Fibroblast of the aortic adventitia (primary cell): ENCODE data around the gene NFASC. TPM values are rescaled to one million over a fixed set of nuclear protein-coding genes. Genes with fewer than 3 reads are reported as not detected.

Experiments
- DNase-seq: peaks from one replicate; pipeline ENCODE4 v3.0.0-alpha.2; 2010; ENCODE audit warnings: low read depth
- H3K4me3 ChIP-seq: 2 replicates; pipeline ENCODE4 v1.5.1; 2011; ENCODE audit warnings: low read depth, mild to moderate bottlenecking, control low read depth, low read length, moderate library complexity
- total RNA-seq: library from RNA; depleted of rRNA; stranded (reverse); fragments of >200 nt; gene quantifications from 2 replicates; pipeline ENCODE4 v1.2.3, GENCODE V29; 2012; ENCODE audit warnings: low replicate concordance
- TF ChIP-seq, protein P1 (sequence below): IDR thresholded peaks from 2 replicates; pipeline ENCODE4 v1.5.1; 2011; ENCODE audit warnings: mild to moderate bottlenecking, low read length, control low read depth, inconsistent platforms; ENCODE audit not compliant: insufficient read depth

NFASC gene
- total RNA-seq, 1 donor, result 22.0 TPM

DNA sequence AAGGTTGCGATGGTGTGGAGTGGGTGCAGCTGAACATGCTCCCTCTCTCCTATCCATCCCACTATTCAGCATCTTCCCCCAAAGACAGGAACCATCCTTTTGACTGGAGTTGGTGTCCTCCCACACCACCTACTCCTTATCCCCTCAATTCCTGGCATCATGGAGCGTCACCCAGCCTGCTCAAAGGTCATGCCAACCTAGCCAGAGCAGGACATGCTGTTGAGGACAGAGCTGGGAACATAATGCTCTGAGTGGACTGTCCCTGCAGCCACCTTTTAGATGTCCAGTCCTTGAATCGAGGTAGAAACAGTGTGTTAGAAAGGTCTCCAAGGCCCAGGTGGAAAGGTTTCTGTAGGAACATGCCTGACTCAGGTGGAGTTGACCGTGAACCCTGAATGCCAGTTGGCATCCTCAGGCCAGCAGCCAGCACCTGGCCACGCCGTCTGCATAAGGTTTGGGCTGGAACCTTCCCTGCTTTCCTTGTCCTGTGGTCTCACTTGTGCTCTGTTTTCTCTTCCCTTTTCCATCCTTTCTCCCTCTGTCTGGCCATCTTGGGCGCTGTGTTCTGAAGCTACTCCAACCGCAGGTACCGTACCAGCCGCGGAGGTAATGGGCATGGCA lies 120.2 kb downstream of the NFASC start:
- TF ChIP-seq, protein P1, sequence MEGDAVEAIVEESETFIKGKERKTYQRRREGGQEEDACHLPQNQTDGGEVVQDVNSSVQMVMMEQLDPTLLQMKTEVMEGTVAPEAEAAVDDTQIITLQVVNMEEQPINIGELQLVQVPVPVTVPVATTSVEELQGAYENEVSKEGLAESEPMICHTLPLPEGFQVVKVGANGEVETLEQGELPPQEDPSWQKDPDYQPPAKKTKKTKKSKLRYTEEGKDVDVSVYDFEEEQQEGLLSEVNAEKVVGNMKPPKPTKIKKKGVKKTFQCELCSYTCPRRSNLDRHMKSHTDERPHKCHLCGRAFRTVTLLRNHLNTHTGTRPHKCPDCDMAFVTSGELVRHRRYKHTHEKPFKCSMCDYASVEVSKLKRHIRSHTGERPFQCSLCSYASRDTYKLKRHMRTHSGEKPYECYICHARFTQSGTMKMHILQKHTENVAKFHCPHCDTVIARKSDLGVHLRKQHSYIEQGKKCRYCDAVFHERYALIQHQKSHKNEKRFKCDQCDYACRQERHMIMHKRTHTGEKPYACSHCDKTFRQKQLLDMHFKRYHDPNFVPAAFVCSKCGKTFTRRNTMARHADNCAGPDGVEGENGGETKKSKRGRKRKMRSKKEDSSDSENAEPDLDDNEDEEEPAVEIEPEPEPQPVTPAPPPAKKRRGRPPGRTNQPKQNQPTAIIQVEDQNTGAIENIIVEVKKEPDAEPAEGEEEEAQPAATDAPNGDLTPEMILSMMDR, result no peak
- DNase-seq, result no peak
- H3K4me3 ChIP-seq, result no peak overlapping the region

- no peak for DNase-seq
- TF ChIP-seq, protein P1, result no peak
- no peak overlapping the region for H3K4me3 ChIP-seq
Observed at GRCh38 chr1:204991342-204991844, 120.7 kb downstream of the NFASC start.

DNA sequence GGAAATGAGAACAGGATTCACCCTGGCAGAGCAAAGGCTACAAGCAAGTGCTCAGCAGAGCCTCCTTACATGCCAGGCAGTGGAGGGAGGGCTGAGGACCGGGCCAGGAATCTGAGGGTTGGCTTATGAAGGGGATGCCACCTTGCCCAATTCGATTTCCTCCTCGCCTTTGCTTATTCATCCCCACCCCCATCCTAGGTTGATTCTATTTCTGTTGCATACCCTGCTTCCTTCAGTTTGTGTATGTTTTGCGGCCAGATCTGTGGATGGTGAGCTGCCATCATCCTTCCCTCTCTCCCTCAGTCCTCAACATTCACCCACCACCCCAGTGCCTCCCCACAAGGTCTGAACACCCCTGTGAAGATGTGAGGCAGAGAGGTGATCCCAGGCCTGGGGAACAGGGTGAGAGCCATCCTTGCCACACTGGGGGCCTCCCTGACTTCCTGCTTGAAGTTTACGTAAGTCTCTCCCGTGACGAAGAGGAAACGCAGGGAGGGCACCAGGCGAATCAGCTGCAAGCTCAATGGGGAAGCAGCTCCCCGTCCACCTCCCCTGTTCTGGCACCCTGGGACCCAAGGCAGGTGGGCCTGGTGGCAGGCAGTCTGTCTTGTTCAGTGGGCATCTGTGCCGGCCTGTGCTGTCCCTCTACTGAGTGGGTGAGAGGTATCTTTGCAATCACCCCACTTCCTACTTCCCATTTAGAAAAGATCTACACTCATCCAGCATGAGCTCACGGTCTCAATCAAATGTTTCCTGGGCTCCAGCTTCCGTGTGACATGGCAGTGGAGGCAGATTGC lies 121.7 kb downstream of the NFASC start:
- no peak overlapping the region for H3K4me3 ChIP-seq
- TF ChIP-seq, protein P1, result no peak
- no peak for DNase-seq

- no peak for DNase-seq
- TF ChIP-seq, protein P1, result no peak
- no peak overlapping the region for H3K4me3 ChIP-seq
Observed at GRCh38 chr1:204992998-204993314, 122.3 kb downstream of the NFASC start.

GRCh38 chr1:204994086-204994862 lies 123.6 kb downstream of the NFASC start:
- TF ChIP-seq, protein P1, result no peak
- no peak for DNase-seq
- no peak overlapping the region for H3K4me3 ChIP-seq

- DNase-seq, result no peak
- TF ChIP-seq, protein P1, result no peak
- H3K4me3 ChIP-seq, result no peak overlapping the region
Observed at GRCh38 chr1:204996981-204997380, 126.3 kb downstream of the NFASC start.
